Measurements from ENCODE around the gene ARHGAP25.

Gene ARHGAP25

DNA sequence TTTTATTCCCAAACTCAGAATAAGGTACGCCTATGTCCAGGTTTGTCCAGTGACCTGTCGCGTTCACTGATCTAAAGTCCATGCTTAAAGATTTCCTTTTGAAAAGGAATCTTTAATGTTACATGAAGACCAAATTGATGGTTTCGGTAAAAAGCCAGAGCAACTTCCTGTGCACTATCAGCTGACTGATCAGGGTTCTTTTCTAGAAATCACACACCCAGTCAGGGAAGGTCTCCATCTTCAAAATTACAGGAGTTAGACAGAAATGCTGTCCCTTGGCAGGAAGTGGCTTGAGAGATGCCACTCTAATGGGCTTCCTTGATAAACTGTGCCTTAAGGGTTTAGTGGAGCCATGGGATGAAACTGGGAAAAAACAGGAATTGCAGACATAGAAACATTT lies 14.7 kb upstream of the ARHGAP25 start:
- H3K4me3 ChIP-seq (ENCODE audit: low read depth, low read length): no peak overlapping the region
- TF ChIP-seq, protein P1, sequence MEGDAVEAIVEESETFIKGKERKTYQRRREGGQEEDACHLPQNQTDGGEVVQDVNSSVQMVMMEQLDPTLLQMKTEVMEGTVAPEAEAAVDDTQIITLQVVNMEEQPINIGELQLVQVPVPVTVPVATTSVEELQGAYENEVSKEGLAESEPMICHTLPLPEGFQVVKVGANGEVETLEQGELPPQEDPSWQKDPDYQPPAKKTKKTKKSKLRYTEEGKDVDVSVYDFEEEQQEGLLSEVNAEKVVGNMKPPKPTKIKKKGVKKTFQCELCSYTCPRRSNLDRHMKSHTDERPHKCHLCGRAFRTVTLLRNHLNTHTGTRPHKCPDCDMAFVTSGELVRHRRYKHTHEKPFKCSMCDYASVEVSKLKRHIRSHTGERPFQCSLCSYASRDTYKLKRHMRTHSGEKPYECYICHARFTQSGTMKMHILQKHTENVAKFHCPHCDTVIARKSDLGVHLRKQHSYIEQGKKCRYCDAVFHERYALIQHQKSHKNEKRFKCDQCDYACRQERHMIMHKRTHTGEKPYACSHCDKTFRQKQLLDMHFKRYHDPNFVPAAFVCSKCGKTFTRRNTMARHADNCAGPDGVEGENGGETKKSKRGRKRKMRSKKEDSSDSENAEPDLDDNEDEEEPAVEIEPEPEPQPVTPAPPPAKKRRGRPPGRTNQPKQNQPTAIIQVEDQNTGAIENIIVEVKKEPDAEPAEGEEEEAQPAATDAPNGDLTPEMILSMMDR (IDR thresholded peaks at IDR 0.05; ENCODE audit: low read depth, low read length): no peak

DNA sequence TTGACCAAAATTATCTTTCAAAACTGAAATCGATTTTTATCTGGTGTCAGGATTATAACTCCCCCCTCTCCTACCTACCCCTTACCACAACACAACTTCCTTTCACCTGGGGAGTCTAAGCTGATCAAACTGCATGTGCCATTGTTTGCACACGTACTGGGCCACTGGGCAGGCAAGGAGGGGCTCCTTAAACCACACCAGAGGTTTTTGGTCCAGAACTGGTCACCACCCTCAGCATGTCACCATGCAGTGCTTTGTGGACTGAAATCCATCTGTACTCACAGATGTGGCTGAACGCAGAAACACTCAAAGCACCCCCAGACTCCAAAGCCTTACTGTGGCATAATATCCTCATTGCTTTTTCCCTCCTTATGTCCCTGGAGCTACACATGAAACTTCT lies 13.9 kb upstream of the ARHGAP25 start:
- TF ChIP-seq, protein P1 (IDR thresholded peaks at IDR 0.05; ENCODE audit: low read depth, low read length): no peak
- no peak overlapping the region for H3K4me3 ChIP-seq (ENCODE audit: low read depth, low read length)

- TF ChIP-seq, protein P1 (IDR thresholded peaks at IDR 0.05; ENCODE audit: low read depth, low read length): no peak
- H3K4me3 ChIP-seq (ENCODE audit: low read depth, low read length): no peak overlapping the region
Observed at GRCh38 chr2:68721482-68722101, 13.0 kb upstream of the ARHGAP25 start.

GRCh38 chr2:68722712-68723111 lies 11.9 kb upstream of the ARHGAP25 start:
- TF ChIP-seq, protein P1 (IDR thresholded peaks at IDR 0.05; ENCODE audit: low read depth, low read length): no peak
- no peak overlapping the region for H3K4me3 ChIP-seq (ENCODE audit: low read depth, low read length)

GRCh38 chr2:68723181-68723580 lies 11.4 kb upstream of the ARHGAP25 start:
- H3K4me3 ChIP-seq (ENCODE audit: low read depth, low read length): no peak overlapping the region
- TF ChIP-seq, protein P1 (IDR thresholded peaks at IDR 0.05; ENCODE audit: low read depth, low read length): no peak

GRCh38 chr2:68726100-68726499 lies 8.5 kb upstream of the ARHGAP25 start:
- no peak overlapping the region for H3K4me3 ChIP-seq (ENCODE audit: low read depth, low read length)
- TF ChIP-seq, protein P1 (IDR thresholded peaks at IDR 0.05; ENCODE audit: low read depth, low read length): no peak

DNA sequence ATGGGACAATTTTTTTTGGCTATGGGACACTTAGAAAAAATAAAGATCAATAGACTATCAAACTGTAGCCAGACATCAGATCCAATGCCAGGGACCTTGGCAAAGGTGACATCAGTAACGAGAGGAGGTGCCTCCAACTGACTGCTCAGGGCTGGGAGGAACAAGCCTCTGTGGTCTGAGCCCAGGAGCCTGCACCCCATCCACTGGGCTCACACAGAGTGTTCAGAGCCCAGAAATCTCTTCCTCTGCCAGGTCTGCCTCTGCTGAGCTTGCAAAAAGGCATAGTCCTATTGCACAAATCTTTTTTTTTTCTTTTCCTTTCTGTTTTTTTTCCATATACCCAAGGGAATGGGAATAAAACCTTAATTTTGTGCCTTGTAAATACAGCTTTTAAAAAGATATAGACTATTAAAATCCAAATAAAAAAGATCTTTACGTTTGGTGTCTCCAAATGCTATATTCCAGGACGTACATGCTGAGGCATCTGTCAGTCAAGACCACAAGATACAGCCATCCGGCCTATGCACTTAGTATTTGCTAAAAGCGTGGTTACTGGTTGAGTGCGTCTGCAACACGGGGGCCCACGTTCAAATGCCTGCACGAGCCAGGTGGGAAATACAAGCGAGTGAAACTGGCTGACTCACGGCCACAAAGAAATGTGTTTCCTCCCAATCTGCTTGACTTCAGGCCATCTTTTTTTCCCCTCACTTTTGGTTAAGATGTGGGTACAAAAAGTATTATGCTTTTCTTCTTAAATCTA lies 7.8 kb upstream of the ARHGAP25 start:
- TF ChIP-seq, protein P1 (IDR thresholded peaks at IDR 0.05; ENCODE audit: low read depth, low read length): no peak
- no peak overlapping the region for H3K4me3 ChIP-seq (ENCODE audit: low read depth, low read length)
